ENCODE results near the gene AMBN. TPM values are rescaled to one million over a fixed set of nuclear protein-coding genes. Genes with fewer than 3 reads are reported as not detected.

Gene AMBN
- total RNA-seq, 2 donors from 2014 or later, result not detected

DNA sequence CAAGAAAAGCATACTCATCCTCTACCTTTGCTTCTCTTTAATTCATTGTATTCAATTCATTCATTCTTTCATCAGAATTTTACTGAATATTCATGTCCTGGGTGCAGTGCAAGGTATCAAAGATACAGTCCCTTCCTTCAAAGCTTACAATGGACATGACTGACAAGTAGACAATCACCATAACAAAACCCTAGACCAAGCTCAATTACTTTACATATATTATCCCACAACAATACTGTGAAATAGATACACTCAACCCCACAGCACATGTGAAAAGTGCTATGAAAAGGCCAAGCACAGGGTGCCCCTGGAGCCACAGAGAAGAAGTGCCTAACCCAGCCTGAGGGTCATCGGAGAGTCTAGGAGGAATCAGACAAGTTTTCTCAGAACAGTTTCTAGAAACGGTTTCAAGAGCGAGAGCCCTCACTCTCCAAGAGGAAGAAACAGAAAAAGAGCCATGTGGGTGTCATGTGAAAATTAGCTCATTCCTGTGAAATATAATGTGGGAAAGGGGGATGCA, 15.3 kb downstream of the AMBN start:
- Histone ChIP-seq H3K36me3 (no peaks in the 10 kb centered on the region), H3K9me3 (no peaks in the 10 kb centered on the region), H3K27me3 (replicated peaks; ENCODE audit: insufficient read depth) (no peaks in the 10 kb centered on the region), H3K4me3 (no peak overlapping the region), H3K27ac (no peak overlapping the region), H3K4me1 (ENCODE audit: control insufficient read depth in 1 of 2, low read depth in 2 of 2) (peaks cover 0 to 5% of the 10 kb centered on the region in 2 donors)
- DNase-seq (ENCODE audit: low spot score) (no peak), ATAC-seq (ENCODE audit: insufficient number of reproducible peaks, low FRiP score, low read depth) (no peak)
- no peak for TF ChIP-seq CTCF (IDR thresholded peaks at IDR 0.05)

DNA sequence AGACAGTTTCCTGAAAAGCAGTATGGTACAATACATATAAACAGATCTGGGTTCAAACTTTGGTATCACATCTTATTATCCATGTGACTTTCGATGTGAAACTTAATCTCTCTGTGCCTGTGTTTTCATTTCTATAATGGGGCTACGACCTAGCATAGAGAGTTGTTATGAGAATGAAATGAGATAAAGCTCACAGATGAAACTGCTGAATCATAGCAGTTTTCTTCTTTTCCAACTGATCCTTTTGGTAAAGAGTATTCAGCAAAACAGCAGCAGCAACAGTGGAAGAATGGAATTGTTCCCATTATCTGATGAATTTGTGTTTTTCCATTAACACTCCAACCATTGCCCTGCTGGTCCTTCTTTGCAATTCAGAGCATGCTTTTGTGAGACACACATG, 16.3 kb downstream of the AMBN start:
- no peaks in the 10 kb centered on the region for H3K27me3 ChIP-seq (replicated peaks; ENCODE audit: insufficient read depth)
- TF ChIP-seq CTCF (IDR thresholded peaks at IDR 0.05), result no peak
- ATAC-seq (ENCODE audit: insufficient number of reproducible peaks, low FRiP score, low read depth) (no peak), DNase-seq (ENCODE audit: low spot score) (no peak)
- H3K27ac ChIP-seq, result no peak overlapping the region
- H3K4me1 ChIP-seq (ENCODE audit: control insufficient read depth in 1 of 2, low read depth in 2 of 2), result peaks cover 0 to 5% of the 10 kb centered on the region in 2 donors
- no peaks in the 10 kb centered on the region for H3K9me3 ChIP-seq
- no peaks in the 10 kb centered on the region for H3K36me3 ChIP-seq
- H3K4me3 ChIP-seq, result no peak overlapping the region

DNA sequence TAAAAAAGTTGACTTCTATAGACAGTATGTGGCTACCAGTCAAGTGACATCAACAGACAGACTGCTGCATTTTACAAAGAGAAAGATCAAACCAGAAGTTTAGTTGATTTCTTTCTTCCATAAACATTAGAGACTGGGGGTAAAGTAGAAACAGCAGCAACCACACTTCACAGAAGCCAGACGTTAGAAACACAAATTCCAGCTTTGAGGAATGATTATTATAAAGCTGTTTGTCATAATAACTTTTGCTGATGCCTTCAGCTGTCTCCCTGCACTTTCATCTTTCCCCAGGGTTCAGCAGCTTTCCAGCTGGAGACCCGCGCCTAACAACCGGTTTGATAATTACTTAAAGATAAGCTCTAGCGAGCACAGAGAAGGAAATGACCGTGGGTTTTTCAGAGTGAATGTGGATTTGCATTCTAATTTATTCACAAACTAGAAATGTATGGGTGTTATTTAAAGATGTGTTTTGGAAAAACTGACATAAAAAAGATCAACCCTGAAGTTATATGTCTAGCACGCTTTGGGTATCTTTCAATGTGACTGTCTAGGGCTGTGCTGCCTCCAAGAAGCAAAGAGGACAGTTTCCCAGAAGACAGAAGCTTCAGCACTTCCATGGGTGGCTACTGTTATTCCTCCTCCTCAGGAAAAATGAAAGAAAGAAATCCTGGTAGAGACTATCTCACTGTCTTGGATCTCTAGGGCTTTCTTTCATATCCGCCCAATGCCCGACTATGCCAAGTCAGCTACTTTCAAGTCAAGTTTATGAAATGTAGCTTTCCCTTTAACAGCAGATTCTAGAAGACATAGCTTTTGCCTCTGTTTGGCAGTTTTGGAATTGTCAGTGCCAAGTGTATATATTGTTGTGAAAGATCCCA, 21.5 kb downstream of the AMBN start:
- Histone ChIP-seq H3K27me3 (replicated peaks; ENCODE audit: insufficient read depth) (no peaks in the 10 kb centered on the region), H3K9me3 (no peaks in the 10 kb centered on the region), H3K4me3 (peak overlapping the region; percentile 56), H3K36me3 (no peaks in the 10 kb centered on the region), H3K27ac (no peak overlapping the region), H3K4me1 (ENCODE audit: control insufficient read depth in 1 of 2, low read depth in 2 of 2) (no peaks in the 10 kb centered on the region)
- TF ChIP-seq CTCF (IDR thresholded peaks at IDR 0.05), result no peak
- ATAC-seq (ENCODE audit: insufficient number of reproducible peaks, low FRiP score, low read depth) (no peak), DNase-seq (ENCODE audit: low spot score) (no peak)

DNA sequence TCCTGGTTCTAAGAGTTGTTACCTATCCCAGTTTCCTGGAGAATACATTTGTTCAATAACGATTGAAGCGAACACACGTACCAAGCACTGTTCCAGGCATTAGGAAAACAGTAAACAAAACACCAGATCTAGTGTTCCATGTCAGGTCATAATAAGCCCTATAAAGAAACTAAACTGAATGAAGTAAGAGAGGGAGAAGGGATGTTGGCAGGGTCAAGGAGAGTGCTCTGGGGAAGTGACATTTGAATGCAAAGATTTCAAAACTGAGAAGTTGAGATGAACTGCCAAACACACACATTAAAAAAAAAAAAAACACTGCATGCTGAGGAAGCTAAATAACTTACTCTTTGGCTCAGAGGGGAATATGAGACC, 22.1 kb downstream of the AMBN start:
- H3K9me3 ChIP-seq, result no peaks in the 10 kb centered on the region
- H3K4me3 ChIP-seq, result peak overlapping the region; percentile 56
- no peaks in the 10 kb centered on the region for H3K36me3 ChIP-seq
- ATAC-seq (ENCODE audit: insufficient number of reproducible peaks, low FRiP score, low read depth) (no peak), DNase-seq (ENCODE audit: low spot score) (no peak)
- no peaks in the 10 kb centered on the region for H3K27me3 ChIP-seq (replicated peaks; ENCODE audit: insufficient read depth)
- H3K27ac ChIP-seq, result no peak overlapping the region
- TF ChIP-seq CTCF (IDR thresholded peaks at IDR 0.05), result no peak
- H3K4me1 ChIP-seq (ENCODE audit: control insufficient read depth in 1 of 2, low read depth in 2 of 2), result no peaks in the 10 kb centered on the region

- no peak for ATAC-seq (ENCODE audit: insufficient number of reproducible peaks, low FRiP score, low read depth)
- Histone ChIP-seq H3K27ac (no peak overlapping the region), H3K27me3 (replicated peaks; ENCODE audit: insufficient read depth) (no peaks in the 10 kb centered on the region), H3K4me1 (ENCODE audit: control insufficient read depth in 1 of 2, low read depth in 2 of 2) (no peaks in the 10 kb centered on the region), H3K36me3 (no peaks in the 10 kb centered on the region), H3K4me3 (no peak overlapping the region), H3K9me3 (no peaks in the 10 kb centered on the region)
- no peak for TF ChIP-seq CTCF (IDR thresholded peaks at IDR 0.05)
- no peak for DNase-seq (ENCODE audit: low spot score)
Measured at GRCh38 chr4:70619288-70619687, 27.2 kb downstream of the AMBN start.

Measured in thoracic aorta (tissue), 2 donors.